ENCODE results near the gene RNF214.
"Not testable (repeated sequence)": the region's sequence is repeated elsewhere in the genome, so short reads cannot be mapped to it uniquely, and the experiment has no call there.

RNF214 gene

GRCh38 chr11:117232911-117233409, 489 bp downstream of the RNF214 start:
- no peak for DNase-seq

GRCh38 chr11:117238221-117238620, 5.8 kb downstream of the RNF214 start:
- DNase-seq = no peak

GRCh38 chr11:117239295-117239694, 6.8 kb downstream of the RNF214 start:
- DNase-seq = no peak

GRCh38 chr11:117248341-117248740, 15.9 kb downstream of the RNF214 start:
- DNase-seq = no peak

GRCh38 chr11:117249571-117249970, 17.1 kb downstream of the RNF214 start:
- DNase-seq = no peak

GRCh38 chr11:117251506-117251905, 19.0 kb downstream of the RNF214 start:
- no peak for DNase-seq

- DNase-seq = no peak
Observed at GRCh38 chr11:117255966-117256365, 23.5 kb downstream of the RNF214 start.

GRCh38 chr11:117256573-117256972, 24.1 kb downstream of the RNF214 start:
- no peak for DNase-seq

GRCh38 chr11:117258576-117258975, 26.1 kb downstream of the RNF214 start:
- DNase-seq = no peak

- no peak for DNase-seq
Observed at GRCh38 chr11:117259417-117259816, 26.9 kb downstream of the RNF214 start.

- not testable (repeated sequence) for DNase-seq
Observed at GRCh38 chr11:117264624-117265323, 32.3 kb downstream of the RNF214 start.

- DNase-seq = no peak
Observed at GRCh38 chr11:117265745-117266144, 33.3 kb downstream of the RNF214 start.

GRCh38 chr11:117269856-117270255, 37.4 kb downstream of the RNF214 start:
- DNase-seq = no peak

- no peak for DNase-seq
Observed at GRCh38 chr11:117271208-117271607, 38.7 kb downstream of the RNF214 start.

- DNase-seq = not testable (repeated sequence)
Observed at GRCh38 chr11:117272175-117272574, 39.7 kb downstream of the RNF214 start.

GRCh38 chr11:117273550-117274289, 41.2 kb downstream of the RNF214 start:
- DNase-seq = no peak

GRCh38 chr11:117278347-117278746, 45.9 kb downstream of the RNF214 start:
- DNase-seq = no peak

- DNase-seq = no peak
Observed at GRCh38 chr11:117279711-117280376, 47.4 kb downstream of the RNF214 start.

- DNase-seq = no peak
Observed at GRCh38 chr11:117281159-117281558, 48.7 kb downstream of the RNF214 start.

- no peak for DNase-seq
Observed at GRCh38 chr11:117281869-117282268, 49.4 kb downstream of the RNF214 start.

- no peak for DNase-seq
Observed at GRCh38 chr11:117282956-117283355, 50.5 kb downstream of the RNF214 start.

- no peak for DNase-seq
Observed at GRCh38 chr11:117284053-117284452, 51.6 kb downstream of the RNF214 start.

GRCh38 chr11:117286588-117286987, 54.1 kb downstream of the RNF214 start:
- DNase-seq = no peak

GRCh38 chr11:117287668-117288067, 55.2 kb downstream of the RNF214 start:
- no peak for DNase-seq

Measured in NCI-H774 (cell line).